HepG2 (cell line): ENCODE data around the gene RASA1. TPM values are rescaled to one million over a fixed set of nuclear protein-coding genes. Genes with fewer than 3 reads are reported as not detected.

Experiments used
- ATAC-seq: fragments of 200-7000 bp; cut with Tn5 transposase; 3 replicates; pipeline ENCODE4 v1.9.1; 2020; ENCODE audit warnings: mild to moderate bottlenecking, moderate library complexity
- BruUV-seq: library from RNA; stranded (reverse); fragments of 400-500 nt; replicated peaks from 2 replicates; lab custom pipeline; 2021; lab: Mats Ljungman, UMichigan
- CTCF ChIA-PET: fragments of 300-600 bp; formaldehyde crosslinking; extraction: SDS; loops from one replicate; lab custom pipeline; 2021; ENCODE audit warnings: low total read pairs, inconsistent platforms, low intra/inter-chr PET ratio; lab: Yijun Ruan, JAX
- POLR2A ChIA-PET: fragments of 350-600 bp; sonication (Branson Sonifier 250); formaldehyde crosslinking; loops from one replicate; lab custom pipeline; 2020; ENCODE audit warnings: antibody characterized with exemption, inconsistent platforms; lab: Yijun Ruan, JAX
- DNase-seq: peaks from one replicate; pipeline ENCODE4 v3.0.0-alpha.2; 2015; ENCODE audit warnings: low spot score
- FAIRE-seq: peaks from 3 replicates; lab custom pipeline; 2011; peaks lifted over from hg19 to GRCh38; lab: Jason Lieb, UNC
- H2AFZ ChIP-seq: one replicate; pipeline ENCODE4 v1.6.1; 2011; ENCODE audit warnings: low read length, inconsistent platforms
- H3K27ac ChIP-seq: fragments of 300-600 bp; 3 replicates; pipeline ENCODE4 v1.8.0; 2011; ENCODE audit warnings: mixed run types, mild to moderate bottlenecking, mixed read lengths, low read length, inconsistent platforms; ENCODE audit not compliant: insufficient read depth; ENCODE audit errors: extremely low read length
- H3K27me3 ChIP-seq, 2 experiments: fragments of 200-600 bp in 1 of 2; 2 replicates in 1 of 2; 3 replicates in 1 of 2; pipeline versions ENCODE4 v1.6.0 to v1.8.0; 2011; ENCODE audit warnings: low read length in 2 of 2, mild to moderate bottlenecking in 2 of 2, moderate library complexity in 2 of 2, inconsistent platforms in 1 of 2; ENCODE audit not compliant: insufficient read depth in 2 of 2, control insufficient read depth in 1 of 2
- H3K36me3 ChIP-seq, 2 experiments: fragments of 200-600 bp in 1 of 2; replicated peaks in 1 of 2; 2 replicates in 1 of 2; 3 replicates in 1 of 2; pipeline versions ENCODE4 v1.5.1 to v1.8.0; 2011; ENCODE audit warnings: low read length in 2 of 2, inconsistent platforms in 1 of 2; ENCODE audit not compliant: insufficient read depth in 2 of 2, control insufficient read depth in 1 of 2
- H3K4me1 ChIP-seq: 2 replicates; pipeline ENCODE4 v1.5.1; 2012; ENCODE audit warnings: low read length, inconsistent platforms; ENCODE audit not compliant: insufficient read depth
- H3K4me2 ChIP-seq: 2 replicates; pipeline ENCODE4 v1.6.0; 2011; ENCODE audit warnings: low read depth, low read length, inconsistent platforms
- H3K4me3 ChIP-seq, 3 experiments: fragments of 200-600 bp in 1 of 3; sonication (generic), shearing (Covaris generic) in 1 of 3; replicated peaks in 1 of 3; 2 replicates each; pipeline ENCODE4 v1.5.1; 2011 to 2016; ENCODE audit warnings: low read length in 3 of 3, inconsistent platforms in 2 of 3, low read depth in 2 of 3, mild to moderate bottlenecking in 2 of 3, control low read depth in 1 of 3, mixed read lengths in 1 of 3; ENCODE audit not compliant: insufficient read depth in 1 of 3
- H3K79me2 ChIP-seq: one replicate; pipeline ENCODE4 v1.6.1; 2011; ENCODE audit warnings: low read length, inconsistent platforms; ENCODE audit not compliant: insufficient read depth
- H3K9ac ChIP-seq: 2 replicates; pipeline ENCODE4 v1.6.0; 2011; ENCODE audit warnings: mild to moderate bottlenecking, low read depth, low read length, inconsistent platforms; ENCODE audit not compliant: insufficient read depth
- H3K9me3 ChIP-seq: 2 replicates; pipeline ENCODE4 v1.5.1; 2012; ENCODE audit warnings: mild to moderate bottlenecking, low read length
- H4K20me1 ChIP-seq: 2 replicates; pipeline ENCODE4 v1.6.0; 2011; ENCODE audit warnings: inconsistent platforms, mild to moderate bottlenecking, low read length, moderate library complexity; ENCODE audit not compliant: insufficient read depth
- RBFOX2 ChIP-seq: fragments of 200-400 bp; formaldehyde crosslinking; IDR thresholded peaks from 2 replicates; pipeline ENCODE4 v1.6.1; 2017; ENCODE audit warnings: low read depth, mild to moderate bottlenecking, low read length
- TBL1XR1 ChIP-seq: fragments of 150-350 bp; IDR thresholded peaks from 2 replicates; pipeline ENCODE4 v1.6.1; 2014; ENCODE audit warnings: borderline replicate concordance, low read length; ENCODE audit not compliant: partially characterized antibody
- TEAD2 ChIP-seq: sonication (generic); formaldehyde crosslinking; IDR thresholded peaks from 2 replicates; pipeline ENCODE4 v1.9.0; 2021; ENCODE audit warnings: missing genetic modification reagents
- YEATS2 ChIP-seq: sonication (generic); formaldehyde crosslinking; IDR thresholded peaks from 2 replicates; pipeline ENCODE4 v1.4.0; 2020; ENCODE audit warnings: missing genetic modification reagents, borderline replicate concordance
- ZNF513 ChIP-seq: sonication (generic); formaldehyde crosslinking; conservative IDR thresholded peaks from 2 replicates; pipeline ENCODE4 v1.5.0; 2020; ENCODE audit warnings: missing genetic modification reagents
- ZNF713 ChIP-seq: sonication (generic); formaldehyde crosslinking; IDR thresholded peaks from 2 replicates; pipeline ENCODE4 v1.4.0; 2020; ENCODE audit warnings: mild to moderate bottlenecking, missing genetic modification reagents
- ZNF749 ChIP-seq: sonication (generic); formaldehyde crosslinking; IDR thresholded peaks from 2 replicates; pipeline ENCODE4 v1.8.0; 2022; ENCODE audit warnings: mild to moderate bottlenecking, missing genetic modification reagents, moderate library complexity, borderline replicate concordance
- WGBS: methylation state at CpG from one replicate; pipeline ENCODE4 v1.1.6; 2017; ENCODE audit warnings: low lambda C conversion rate; 5-methylcytosine and 5-hydroxymethylcytosine counted together
- in situ Hi-C: cut with HindIII; loops from 2 replicates; pipeline ENCODE4 v1.10.0; 2017; ENCODE audit warnings: low pct_unique_long_range_greater_than_20kb; ENCODE audit not compliant: extremely low pct_ligation_motif_present
- intact Hi-C: fragments of 100-400 bp; cut with micrococcal nuclease; formaldehyde crosslinking; loops from one replicate; pipeline ENCODE4 v1.10.0; 2022; ENCODE audit not compliant: unreplicated experiment
- polyA plus RNA-seq, 8 experiments: library from polyadenylated mRNA; depleted of rRNA in 3 of 8; stranded (reverse) in 7 of 8; unstranded in 1 of 8; fragments of >200 nt; fragmentation: Illumina TruSeq in 4 of 8; extraction: Trizol in 4 of 8; gene quantifications; 2 replicates each; pipeline versions ENCODE4 v1.2.1 to v1.2.3, GENCODE V29; 2011 to 2016; ENCODE audit warnings: low read depth in 4 of 8, missing spikeins in 1 of 8, mixed read lengths in 1 of 8; ENCODE audit not compliant: insufficient read depth in 1 of 8
- total RNA-seq, 5 experiments: library from RNA; depleted of rRNA; stranded (reverse); fragments of >200 nt; fragmentation: Illumina TruSeq; extraction: Trizol; gene quantifications; 2 replicates each; pipeline ENCODE4 v1.2.3, GENCODE V29; 2016; ENCODE audit warnings: low read depth in 1 of 5

The RASA1 gene
- total and polyA plus RNA-seq, 2 of the 13 experiments (the other 11 are each of a cell fraction or from before 2014, with no cell fraction given), result 19.5 to 20.5 TPM

GRCh38 chr5:87404359-87404758 is 136.7 kb downstream of the RASA1 start:
- H3K9ac ChIP-seq, result no peak overlapping the region
- no peak for FAIRE-seq

GRCh38 chr5:87405472-87406155 is 137.9 kb downstream of the RASA1 start:
- CTCF ChIA-PET, result no interaction called here
- Histone ChIP-seq H3K4me1 (peaks cover 11% of the 10 kb centered on the region), H3K9me3 (no peaks in the 10 kb centered on the region), H2AFZ (no peak overlapping the region), H3K27me3 (no peaks in the 10 kb centered on the region), H3K79me2 (peaks cover 8% of the 10 kb centered on the region), H4K20me1 (no peaks in the 10 kb centered on the region), H3K9ac (no peak overlapping the region), H3K4me2 (no peak overlapping the region), H3K4me3 (no peak overlapping the region), H3K36me3 (peaks cover 7 to 77% of the 10 kb centered on the region in 2 experiments), H3K27ac (no peak overlapping the region)
- POLR2A ChIA-PET, result no interaction called here
- in situ Hi-C loops (loop anchor here (25.0 kb wide), 1 partner anchor 1282 kb away; no protein-coding TSS in a partner anchor), intact Hi-C loops (no loop called here)
- DNase-seq (no peak), FAIRE-seq (no peak), ATAC-seq (no peak)
- WGBS, result 100% methylated on average over 2 of the region's 2 CpGs
- BruUV-seq, result no TSS peak
- TF ChIP-seq ZNF713 (CRISPR knock-in tag) (no peak), TBL1XR1 (no peak), ZNF749 (CRISPR knock-in tag) (no peak), YEATS2 (CRISPR knock-in tag) (no peak)
- TF ChIP-seq, all 625 proteins: peak for 0

More at GRCh38 chr5:87404359-87404758, 136.7 kb downstream of the RASA1 start:
- Histone ChIP-seq H3K4me2 (no peak overlapping the region), H3K27ac (no peak overlapping the region), H4K20me1 (peaks cover 7% of the 10 kb centered on the region; the same call in 1 of the 2 replicates), H3K4me1 (peaks cover 2% of the 10 kb centered on the region; the same call in 1 of the 2 replicates), H3K79me2 (peaks cover 3% of the 10 kb centered on the region), H2AFZ (no peak overlapping the region), H3K27me3 (no peaks in the 10 kb centered on the region), H3K36me3 (peaks cover 7 to 81% of the 10 kb centered on the region in 2 experiments), H3K9me3 (no peaks in the 10 kb centered on the region), H3K4me3 (no peak overlapping the region)
- DNase-seq (no peak), ATAC-seq (no peak)
- POLR2A ChIA-PET, result no interaction called here
- intact Hi-C loops (no loop called here), in situ Hi-C loops (loop anchor here (25.0 kb wide), 1 partner anchor 1283 kb away; no protein-coding TSS in a partner anchor)
- BruUV-seq, result no TSS peak
- WGBS, result 100% methylated on average over 2 of the region's 2 CpGs
- no peak for TF ChIP-seq TEAD2 (CRISPR knock-in tag)
- TF ChIP-seq RBFOX2, result 0 out of 2 replicates have a peak, but pooled peaks have one; percentile 7
- TF ChIP-seq ZNF513 (CRISPR knock-in tag), result no peak
- CTCF ChIA-PET, result no interaction called here
